Breast epithelium (tissue), 4 donors: Measurements from ENCODE around the gene ELMOD3. TPM values are rescaled to one million over a fixed set of nuclear protein-coding genes. Genes with fewer than 3 reads are reported as not detected.
"Not testable (repeated sequence)": the region's sequence is repeated elsewhere in the genome, so short reads cannot be mapped to it uniquely, and the experiment has no call there.

Source experiments
- DNase-seq, 2 donors: peaks; one replicate each; pipeline ENCODE4 v3.0.0-alpha.2; 2019; ENCODE audit warnings: low spot score in 2 of 2
- H3K27ac ChIP-seq, 2 donors: fragments of 200-600 bp; sonication (generic) in 1 of 2; one replicate each; pipeline ENCODE4 v1.5.1; 2016 to 2019; ENCODE audit warnings: mild to moderate bottlenecking in 1 of 2
- H3K27me3 ChIP-seq, 2 donors: fragments of 200-600 bp; sonication (generic) in 1 of 2; one replicate each; pipeline versions ENCODE4 v1.5.1 to v1.6.0; 2017 to 2019; ENCODE audit warnings: control low read depth in 1 of 2, mild to moderate bottlenecking in 1 of 2
- H3K36me3 ChIP-seq: fragments of 200-600 bp; one replicate; pipeline ENCODE4 v1.5.1; 2019
- H3K4me1 ChIP-seq, 2 donors: fragments of 200-600 bp; sonication (generic); one replicate each; pipeline ENCODE4 v1.5.1; 2016 to 2019; ENCODE audit warnings: control low read depth in 1 of 2
- H3K4me3 ChIP-seq, 3 donors: fragments of 200-600 bp; sonication (generic); 1 replicate in 2 of 3; 2 replicates in 1 of 3; pipeline ENCODE4 v1.5.1; 2016 to 2019; ENCODE audit warnings: mild to moderate bottlenecking in 3 of 3, moderate library complexity in 2 of 3
- H3K9me3 ChIP-seq, 2 donors: fragments of 200-600 bp; sonication (generic) in 1 of 2; one replicate each; pipeline ENCODE4 v1.5.1; 2016 to 2019; ENCODE audit warnings: control low read depth in 1 of 2
- POLR2A ChIP-seq: fragments of 450-650 bp; IDR thresholded peaks from one replicate; pipeline ENCODE4 v1.6.1; 2016; ENCODE audit warnings: antibody characterized with exemption, mild to moderate bottlenecking, moderate library complexity
- POLR2AphosphoS5 ChIP-seq, 3 donors: sonication (generic); formaldehyde crosslinking; IDR thresholded peaks; one replicate each; pipeline ENCODE4 v1.6.1; 2017; ENCODE audit warnings: antibody characterized with exemption in 3 of 3
- intact Hi-C: fragments of 100-400 bp; cut with DNase I; formaldehyde crosslinking; loops from one replicate; pipeline ENCODE4 v1.15.1; 2023; ENCODE audit warnings: low total_unique reads
- total RNA-seq, 3 donors: library from RNA; depleted of rRNA; stranded (reverse); fragments of >200 nt; gene quantifications; one replicate each; pipeline ENCODE4 v1.1.0, GENCODE V29; 2016
- TF ChIP-seq, protein P1 (sequence below), 3 donors: fragments of 450-650 bp; IDR thresholded peaks; one replicate each; pipeline ENCODE4 v1.5.1; 2016 to 2017; ENCODE audit warnings: antibody characterized with exemption in 3 of 3, mild to moderate bottlenecking in 3 of 3, moderate library complexity in 3 of 3

ELMOD3 gene
- total RNA-seq, 3 donors from 2014 or later, result 42.9 to 149 (median 47.0) TPM

DNA sequence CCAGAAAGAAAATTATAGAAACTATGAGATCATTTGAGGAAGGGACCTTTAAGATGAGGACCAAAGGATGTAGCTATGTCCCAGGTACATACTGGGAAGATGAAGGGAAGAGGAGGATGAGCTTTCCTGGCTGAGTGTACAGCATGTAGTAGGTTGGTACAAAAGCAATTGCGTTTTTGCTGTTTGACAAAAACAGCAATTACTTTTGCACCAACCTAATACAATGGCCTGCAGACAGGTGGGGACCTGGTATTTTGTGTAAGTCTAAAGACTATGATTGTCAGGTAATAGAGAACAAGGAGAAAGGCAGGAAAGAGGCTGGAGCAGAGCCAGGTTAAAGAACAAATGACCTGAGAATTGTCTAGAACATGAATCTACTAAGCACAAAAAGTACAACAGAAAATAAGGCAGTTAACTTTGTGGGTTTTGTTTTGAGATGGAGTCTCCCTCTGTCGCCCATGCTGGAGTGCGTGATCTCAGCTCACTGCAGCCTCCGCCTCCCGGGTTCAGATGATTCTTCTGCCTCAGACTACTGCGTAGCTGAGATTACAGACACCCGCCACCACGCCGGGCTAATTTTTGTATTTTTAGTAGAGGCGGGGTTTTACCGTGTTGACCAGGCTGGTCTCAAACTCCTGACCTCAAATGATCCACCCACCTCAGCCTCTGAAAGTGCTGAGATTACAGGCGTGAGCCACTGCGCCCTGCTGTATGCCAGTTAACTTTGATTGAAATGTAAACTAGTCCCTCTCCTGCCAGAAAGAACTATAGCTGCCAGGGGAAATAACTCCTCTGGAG, 23.5 kb upstream of the ELMOD3 start:
- no peaks in the 10 kb centered on the region for H3K9me3 ChIP-seq
- intact Hi-C loops, result no loop called here
- no peak overlapping the region for H3K27ac ChIP-seq
- peaks cover 0 to 3% of the 10 kb centered on the region in 2 donors for H3K4me1 ChIP-seq
- TF ChIP-seq, protein P1, sequence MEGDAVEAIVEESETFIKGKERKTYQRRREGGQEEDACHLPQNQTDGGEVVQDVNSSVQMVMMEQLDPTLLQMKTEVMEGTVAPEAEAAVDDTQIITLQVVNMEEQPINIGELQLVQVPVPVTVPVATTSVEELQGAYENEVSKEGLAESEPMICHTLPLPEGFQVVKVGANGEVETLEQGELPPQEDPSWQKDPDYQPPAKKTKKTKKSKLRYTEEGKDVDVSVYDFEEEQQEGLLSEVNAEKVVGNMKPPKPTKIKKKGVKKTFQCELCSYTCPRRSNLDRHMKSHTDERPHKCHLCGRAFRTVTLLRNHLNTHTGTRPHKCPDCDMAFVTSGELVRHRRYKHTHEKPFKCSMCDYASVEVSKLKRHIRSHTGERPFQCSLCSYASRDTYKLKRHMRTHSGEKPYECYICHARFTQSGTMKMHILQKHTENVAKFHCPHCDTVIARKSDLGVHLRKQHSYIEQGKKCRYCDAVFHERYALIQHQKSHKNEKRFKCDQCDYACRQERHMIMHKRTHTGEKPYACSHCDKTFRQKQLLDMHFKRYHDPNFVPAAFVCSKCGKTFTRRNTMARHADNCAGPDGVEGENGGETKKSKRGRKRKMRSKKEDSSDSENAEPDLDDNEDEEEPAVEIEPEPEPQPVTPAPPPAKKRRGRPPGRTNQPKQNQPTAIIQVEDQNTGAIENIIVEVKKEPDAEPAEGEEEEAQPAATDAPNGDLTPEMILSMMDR (IDR thresholded peaks at IDR 0.05), result no peak
- no peak for TF ChIP-seq POLR2AphosphoS5 (IDR thresholded peaks at IDR 0.05)
- no peak for TF ChIP-seq POLR2A
- no peaks in the 10 kb centered on the region for H3K27me3 ChIP-seq
- H3K4me3 ChIP-seq, result no peak overlapping the region
- H3K36me3 ChIP-seq, result no peaks in the 10 kb centered on the region
- no peak for DNase-seq

DNA sequence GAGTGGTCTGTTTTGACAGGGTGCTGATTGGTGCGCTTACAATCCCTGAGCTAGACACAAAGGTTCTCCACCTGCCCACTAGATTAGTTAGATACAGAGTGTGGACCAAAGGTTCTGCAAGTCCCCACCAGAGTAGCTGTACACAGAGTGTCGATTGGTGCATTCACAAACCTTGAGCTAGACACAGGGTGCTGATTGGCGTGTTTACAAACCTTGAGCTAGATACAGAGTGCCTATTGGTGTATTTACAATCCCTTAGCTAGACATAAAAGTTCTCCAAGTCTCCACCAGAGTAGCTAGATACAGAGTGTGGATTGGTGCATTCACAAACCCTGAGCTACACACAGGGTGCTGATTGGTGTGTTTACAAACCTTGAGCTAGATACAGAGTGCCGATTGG, 20.7 kb upstream of the ELMOD3 start:
- DNase-seq, H3K27me3 ChIP-seq, H3K4me3 ChIP-seq, intact Hi-C loops, H3K9me3 ChIP-seq, H3K27ac ChIP-seq, H3K4me1 ChIP-seq, H3K36me3 ChIP-seq: not testable (repeated sequence)

DNA sequence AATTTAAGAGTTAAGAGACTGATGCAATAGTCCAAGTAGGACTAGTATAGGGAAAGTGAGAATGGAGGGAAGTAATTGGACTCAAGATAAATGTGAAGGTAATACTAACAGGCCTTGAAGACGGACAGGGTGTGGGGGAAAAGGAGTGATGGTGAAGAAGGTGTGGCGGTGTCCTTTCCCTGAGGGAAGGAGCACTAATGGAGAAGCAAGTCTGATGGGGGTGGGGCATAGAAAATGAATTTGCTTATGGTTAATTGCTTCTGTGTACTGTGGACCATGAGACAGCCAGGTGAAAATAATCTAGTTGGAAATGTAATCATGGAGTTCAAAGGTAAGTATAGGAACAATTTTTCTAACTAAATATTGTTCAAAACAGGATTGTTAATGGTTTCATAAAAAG, 19.6 kb upstream of the ELMOD3 start:
- TF ChIP-seq, protein P1 (IDR thresholded peaks at IDR 0.05), result no peak
- TF ChIP-seq POLR2AphosphoS5 (IDR thresholded peaks at IDR 0.05), result no peak
- no peak for TF ChIP-seq POLR2A
- H3K27me3 ChIP-seq, result no peaks in the 10 kb centered on the region
- H3K9me3 ChIP-seq, result no peaks in the 10 kb centered on the region
- no peak for DNase-seq
- no peak overlapping the region for H3K4me3 ChIP-seq
- H3K27ac ChIP-seq, result no peak overlapping the region
- intact Hi-C loops, result no loop called here
- no peaks in the 10 kb centered on the region for H3K4me1 ChIP-seq
- no peaks in the 10 kb centered on the region for H3K36me3 ChIP-seq

DNA sequence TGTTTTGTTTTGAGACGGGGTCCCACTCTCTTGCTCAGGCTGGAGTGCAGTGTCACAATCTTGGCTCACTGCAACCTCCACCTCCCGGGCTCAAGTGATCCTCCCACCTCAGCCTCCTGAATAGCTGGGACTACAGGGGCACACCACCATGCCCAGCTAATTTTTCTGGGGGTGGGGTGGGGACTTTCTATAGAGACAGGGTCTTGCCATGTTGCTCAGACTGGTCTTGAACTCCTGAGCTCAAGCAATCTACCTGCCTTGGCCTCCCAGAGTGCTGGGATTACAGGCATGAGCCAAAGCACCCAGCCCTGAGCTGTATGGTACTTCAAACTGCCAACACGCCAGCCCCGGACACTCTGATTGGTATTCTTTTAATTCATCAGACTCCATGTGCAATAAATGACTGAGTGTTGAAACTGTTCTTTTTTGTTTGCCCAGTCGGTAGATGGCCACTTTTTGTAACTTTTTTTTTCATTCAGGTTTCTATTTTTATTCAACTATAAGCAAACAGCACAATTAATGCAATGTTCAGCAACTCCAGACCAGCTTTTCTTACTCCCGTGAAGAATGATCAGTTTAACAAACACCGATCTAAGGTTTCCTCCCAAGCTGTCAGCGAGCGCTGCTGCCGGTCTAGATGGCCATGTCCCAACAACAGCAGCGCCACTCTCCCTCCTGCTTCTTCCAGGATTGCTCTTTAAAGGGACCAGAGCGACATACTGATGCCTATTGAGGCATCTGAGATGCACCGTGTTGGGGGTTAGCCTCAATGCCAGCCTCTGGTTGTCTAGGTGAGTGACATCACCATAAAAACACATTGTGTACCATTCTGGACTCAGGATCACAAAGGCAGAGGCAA, 14.3 kb upstream of the ELMOD3 start:
- no peak for DNase-seq
- Histone ChIP-seq H3K4me3 (no peak overlapping the region), H3K4me1 (no peaks in the 10 kb centered on the region), H3K27me3 (no peaks in the 10 kb centered on the region), H3K36me3 (no peaks in the 10 kb centered on the region), H3K27ac (no peak overlapping the region), H3K9me3 (no peaks in the 10 kb centered on the region)
- intact Hi-C loops, result no loop called here
- no peak for TF ChIP-seq POLR2A
- TF ChIP-seq, protein P1 (IDR thresholded peaks at IDR 0.05), result no peak
- TF ChIP-seq POLR2AphosphoS5 (IDR thresholded peaks at IDR 0.05), result no peak

DNA sequence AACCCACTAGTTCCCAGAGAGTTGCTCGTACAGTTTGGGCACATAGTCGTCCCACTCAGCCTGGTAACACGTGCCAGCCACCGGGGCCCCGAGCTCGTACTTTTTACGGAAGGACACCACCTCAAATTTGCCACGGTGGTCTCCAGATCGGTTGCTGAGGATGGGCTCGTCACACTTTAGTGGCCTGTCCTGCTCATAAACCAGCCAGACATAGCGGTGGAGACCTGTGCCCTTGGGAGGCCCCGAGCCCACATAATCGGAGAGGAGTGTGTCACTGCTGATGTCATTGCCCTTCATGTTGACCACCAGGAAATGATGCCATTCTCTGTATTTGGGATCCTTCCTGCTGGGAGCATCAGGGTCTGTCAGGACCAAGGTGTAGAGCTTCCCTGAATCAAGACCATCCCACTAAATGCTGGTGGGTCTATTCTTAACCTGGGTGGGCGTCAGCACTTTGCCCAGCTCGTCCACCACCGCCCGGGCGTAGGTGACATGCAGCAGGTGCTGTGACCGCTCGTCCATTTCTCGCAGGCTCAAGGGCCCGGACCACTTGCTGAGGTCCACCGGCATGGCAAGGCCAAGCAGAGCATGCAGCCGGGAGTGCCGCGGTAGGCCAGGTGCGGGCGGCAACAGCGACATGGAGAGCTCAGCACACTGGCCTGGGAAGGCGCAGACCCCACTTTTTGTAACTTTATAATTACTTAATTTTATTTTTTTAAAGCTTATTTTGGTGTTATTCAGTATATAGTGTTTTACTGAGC, 13.1 kb upstream of the ELMOD3 start:
- Histone ChIP-seq H3K27ac (no peak overlapping the region), H3K36me3 (no peaks in the 10 kb centered on the region), H3K9me3 (no peaks in the 10 kb centered on the region), H3K4me3 (no peak overlapping the region), H3K4me1 (no peaks in the 10 kb centered on the region), H3K27me3 (no peaks in the 10 kb centered on the region)
- intact Hi-C loops, result no loop called here
- TF ChIP-seq, protein P1 (IDR thresholded peaks at IDR 0.05), result no peak
- TF ChIP-seq POLR2A (no peak), POLR2AphosphoS5 (IDR thresholded peaks at IDR 0.05) (no peak)
- no peak for DNase-seq
